Chondrocyte (in vitro differentiated cells): ENCODE results near the gene CNDP1. TPM values are rescaled to one million over a fixed set of nuclear protein-coding genes. Genes with fewer than 3 reads are reported as not detected.
"Not testable (repeated sequence)": the region's sequence is repeated elsewhere in the genome, so short reads cannot be mapped to it uniquely, and the experiment has no call there.

Experiments used
- DNase-seq: peaks from one replicate; pipeline ENCODE4 v3.0.0; 2021; ENCODE audit warnings: mixed read lengths, low spot score
- H3K27ac Mint-ChIP-seq: one replicate; pipeline ENCODE4 v1.8.0; 2021; ENCODE audit warnings: mild to moderate bottlenecking, moderate library complexity, mixed read lengths; ENCODE audit not compliant: unreplicated experiment
- H3K27me3 Mint-ChIP-seq: 2 replicates; pipeline ENCODE4 v1.8.0; 2021; ENCODE audit warnings: low read depth, mixed read lengths
- H3K36me3 Mint-ChIP-seq: 2 replicates; pipeline ENCODE4 v1.8.0; 2021; ENCODE audit warnings: low read depth, mixed read lengths
- H3K4me1 Mint-ChIP-seq: 2 replicates; pipeline ENCODE4 v1.8.0; 2021; ENCODE audit warnings: low read depth, mild to moderate bottlenecking, mixed read lengths
- H3K4me3 Mint-ChIP-seq: one replicate; pipeline ENCODE4 v1.8.0; 2021; ENCODE audit warnings: mild to moderate bottlenecking, moderate library complexity, mixed read lengths; ENCODE audit not compliant: unreplicated experiment
- H3K9me3 Mint-ChIP-seq: 2 replicates; pipeline ENCODE4 v1.8.0; 2021; ENCODE audit warnings: low read depth, mixed read lengths
- total RNA-seq: library from RNA; stranded (reverse); gene quantifications from 3 replicates; pipeline ENCODE4 v1.2.1, GENCODE V29; 2021
- TF ChIP-seq, protein P1 (sequence below): fragments of 200-600 bp; sonication (generic); IDR thresholded peaks from 2 replicates; pipeline ENCODE4 v1.5.0; 2021; ENCODE audit warnings: antibody characterized with exemption, mild to moderate bottlenecking, moderate library complexity

The CNDP1 gene
- total RNA-seq, 1 donor from 2014 or later = 0.22 TPM

DNA sequence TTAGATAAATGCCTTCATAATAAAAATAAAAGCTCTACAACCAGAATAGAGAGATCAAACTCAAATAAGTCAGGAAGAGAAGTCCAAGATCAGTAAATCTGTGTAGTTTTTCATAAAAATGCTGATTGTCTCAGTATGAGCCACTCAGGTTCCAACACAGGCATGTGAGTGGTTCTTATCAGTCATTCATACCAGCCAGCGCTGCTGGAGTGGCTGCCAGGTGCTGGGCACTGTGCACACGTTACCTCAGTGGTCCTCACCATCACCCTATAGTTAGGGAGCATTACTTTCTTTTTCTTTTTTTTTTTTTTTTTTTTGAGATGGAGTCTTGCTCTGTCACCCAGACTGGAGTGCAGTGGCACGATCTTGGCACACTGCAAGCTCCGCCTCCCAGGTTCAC is 23.8 kb downstream of the CNDP1 start:
- no peak overlapping the region for H3K4me3 Mint-ChIP-seq
- no peaks in the 10 kb centered on the region for H3K36me3 Mint-ChIP-seq
- TF ChIP-seq, protein P1, sequence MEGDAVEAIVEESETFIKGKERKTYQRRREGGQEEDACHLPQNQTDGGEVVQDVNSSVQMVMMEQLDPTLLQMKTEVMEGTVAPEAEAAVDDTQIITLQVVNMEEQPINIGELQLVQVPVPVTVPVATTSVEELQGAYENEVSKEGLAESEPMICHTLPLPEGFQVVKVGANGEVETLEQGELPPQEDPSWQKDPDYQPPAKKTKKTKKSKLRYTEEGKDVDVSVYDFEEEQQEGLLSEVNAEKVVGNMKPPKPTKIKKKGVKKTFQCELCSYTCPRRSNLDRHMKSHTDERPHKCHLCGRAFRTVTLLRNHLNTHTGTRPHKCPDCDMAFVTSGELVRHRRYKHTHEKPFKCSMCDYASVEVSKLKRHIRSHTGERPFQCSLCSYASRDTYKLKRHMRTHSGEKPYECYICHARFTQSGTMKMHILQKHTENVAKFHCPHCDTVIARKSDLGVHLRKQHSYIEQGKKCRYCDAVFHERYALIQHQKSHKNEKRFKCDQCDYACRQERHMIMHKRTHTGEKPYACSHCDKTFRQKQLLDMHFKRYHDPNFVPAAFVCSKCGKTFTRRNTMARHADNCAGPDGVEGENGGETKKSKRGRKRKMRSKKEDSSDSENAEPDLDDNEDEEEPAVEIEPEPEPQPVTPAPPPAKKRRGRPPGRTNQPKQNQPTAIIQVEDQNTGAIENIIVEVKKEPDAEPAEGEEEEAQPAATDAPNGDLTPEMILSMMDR = no peak
- H3K27ac Mint-ChIP-seq = no peak overlapping the region
- DNase-seq = no peak
- H3K27me3 Mint-ChIP-seq = peaks cover 30% of the 10 kb centered on the region
- H3K9me3 Mint-ChIP-seq = no peaks in the 10 kb centered on the region
- no peaks in the 10 kb centered on the region for H3K4me1 Mint-ChIP-seq

DNA sequence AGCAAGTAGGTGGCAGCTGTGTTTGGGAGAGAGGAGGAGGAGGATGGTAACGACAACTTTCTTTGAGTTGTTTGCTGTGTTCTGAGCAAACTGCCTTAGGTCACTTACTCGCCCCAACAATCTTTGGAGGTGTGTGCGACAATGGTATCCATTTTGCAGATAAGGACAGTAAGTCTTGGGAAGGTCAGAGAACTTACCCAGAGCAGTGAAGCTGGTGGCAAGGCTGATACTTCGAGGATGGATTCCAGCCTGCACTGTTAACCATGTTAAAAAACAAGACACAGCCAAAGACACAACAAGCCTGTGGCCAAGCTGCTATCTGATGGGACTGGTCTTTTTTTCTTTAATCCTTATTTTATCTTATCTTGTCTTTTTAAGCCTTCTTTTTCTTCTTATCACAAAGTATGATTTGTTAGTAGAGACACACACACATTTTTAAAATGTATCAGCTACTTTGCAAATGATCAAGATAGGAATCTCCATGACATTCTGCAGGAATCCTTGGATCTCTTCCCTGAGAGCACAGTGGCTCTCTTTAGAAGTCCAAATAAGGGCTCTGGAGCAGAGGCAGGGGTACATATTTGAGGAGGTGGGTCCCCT is 27.9 kb downstream of the CNDP1 start:
- Mint-ChIP-seq H3K4me3 (no peak overlapping the region), H3K36me3 (no peaks in the 10 kb centered on the region), H3K9me3 (peaks cover 6% of the 10 kb centered on the region), H3K27me3 (peaks cover 16% of the 10 kb centered on the region), H3K27ac (no peak overlapping the region), H3K4me1 (no peaks in the 10 kb centered on the region)
- DNase-seq = no peak
- TF ChIP-seq, protein P1 = no peak

DNA sequence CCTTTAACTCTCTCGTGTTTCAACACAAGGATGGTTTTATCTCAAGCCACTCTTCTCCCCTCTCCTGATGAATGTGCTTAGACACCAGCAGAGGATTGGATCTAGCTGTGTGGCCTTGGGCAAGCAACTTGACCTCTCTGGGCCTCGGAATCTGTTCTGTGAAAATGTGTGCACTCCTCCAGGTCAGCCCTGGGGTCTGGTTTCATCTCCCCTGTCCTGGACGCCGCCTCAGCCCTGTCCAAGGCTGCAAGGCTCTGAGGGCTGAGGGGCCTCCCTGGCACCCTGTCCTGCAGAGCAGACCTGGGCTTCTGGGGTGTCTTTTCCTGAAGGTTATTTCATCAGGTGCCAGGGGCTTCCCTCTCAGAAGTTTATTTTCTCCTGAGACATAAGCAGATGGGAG is 28.5 kb downstream of the CNDP1 start:
- Mint-ChIP-seq H3K4me3 (no peak overlapping the region), H3K4me1 (no peaks in the 10 kb centered on the region), H3K27me3 (peaks cover 16% of the 10 kb centered on the region), H3K27ac (no peak overlapping the region), H3K9me3 (peaks cover 7% of the 10 kb centered on the region), H3K36me3 (no peaks in the 10 kb centered on the region)
- DNase-seq = no peak
- TF ChIP-seq, protein P1 = no peak

DNA sequence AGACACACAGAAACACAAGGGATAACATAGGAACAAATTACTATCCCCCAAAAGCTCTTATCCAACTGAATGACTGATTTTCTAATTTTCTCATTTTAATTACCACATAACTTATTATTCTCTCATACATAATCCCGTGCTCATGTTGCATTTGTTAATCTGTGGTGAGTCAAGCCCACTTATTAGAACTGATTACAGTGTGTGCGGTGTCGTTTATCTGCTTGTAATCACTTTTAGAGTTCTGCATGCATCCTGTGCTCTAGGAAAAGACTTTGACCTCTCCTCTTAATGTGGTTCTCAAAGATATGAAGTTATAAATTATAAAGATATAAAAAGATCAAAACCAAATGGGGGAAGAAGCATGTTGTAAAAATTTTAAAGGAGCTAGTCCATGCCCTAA is 29.7 kb downstream of the CNDP1 start:
- no peak overlapping the region for H3K4me3 Mint-ChIP-seq
- H3K9me3 Mint-ChIP-seq = peaks cover 7% of the 10 kb centered on the region
- DNase-seq = no peak
- TF ChIP-seq, protein P1 = no peak
- no peak overlapping the region for H3K27ac Mint-ChIP-seq
- peaks cover 24% of the 10 kb centered on the region for H3K27me3 Mint-ChIP-seq
- H3K36me3 Mint-ChIP-seq = no peaks in the 10 kb centered on the region
- no peaks in the 10 kb centered on the region for H3K4me1 Mint-ChIP-seq

DNA sequence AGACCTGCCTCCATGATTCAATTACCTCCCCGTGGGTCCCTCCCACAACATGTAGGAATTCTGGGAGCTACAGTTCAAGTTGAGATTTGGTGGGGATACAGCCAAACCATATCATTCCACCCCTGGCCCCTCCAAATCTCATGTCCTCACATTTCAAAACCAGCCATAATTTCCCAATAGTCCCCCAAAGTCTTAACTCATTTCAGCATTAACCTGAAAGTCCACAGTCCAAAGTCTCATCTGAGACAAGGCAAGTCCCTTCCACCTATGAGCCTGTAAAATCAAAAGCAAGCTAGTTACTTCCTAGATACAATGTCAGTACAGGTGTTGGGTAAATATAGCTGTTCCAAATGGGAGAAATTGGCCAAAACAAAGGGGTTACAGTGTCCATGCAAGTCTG is 30.9 kb downstream of the CNDP1 start:
- H3K4me3 Mint-ChIP-seq, DNase-seq, H3K36me3 Mint-ChIP-seq, H3K27ac Mint-ChIP-seq, H3K9me3 Mint-ChIP-seq, H3K4me1 Mint-ChIP-seq: not testable (repeated sequence)
- peaks cover 25% of the 10 kb centered on the region for H3K27me3 Mint-ChIP-seq

DNA sequence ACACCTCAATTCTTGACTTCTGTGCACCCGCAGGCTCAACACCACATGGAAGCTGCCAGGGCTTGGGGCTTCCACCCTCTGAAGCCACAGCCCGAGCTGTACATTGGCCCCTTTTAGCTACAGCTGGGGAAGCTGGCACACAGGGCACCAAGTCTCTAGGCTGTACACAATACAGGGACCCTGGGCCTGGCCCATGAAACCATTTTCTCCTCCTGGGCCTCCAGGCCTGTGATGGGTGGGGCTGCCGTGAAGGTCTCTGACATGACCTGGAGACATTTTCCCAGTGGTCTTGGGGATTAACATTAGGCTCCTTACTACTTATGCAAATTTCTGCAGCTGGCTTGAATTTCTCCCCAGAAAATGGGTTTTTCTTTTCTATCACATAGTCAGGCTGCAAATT is 31.7 kb downstream of the CNDP1 start:
- H3K4me3 Mint-ChIP-seq, DNase-seq, H3K36me3 Mint-ChIP-seq, H3K9me3 Mint-ChIP-seq, H3K27ac Mint-ChIP-seq, H3K4me1 Mint-ChIP-seq: not testable (repeated sequence)
- peaks cover 29% of the 10 kb centered on the region for H3K27me3 Mint-ChIP-seq
